Caco-2 (cell line): ENCODE data around the gene LTO1. TPM values are rescaled to one million over a fixed set of nuclear protein-coding genes. Genes with fewer than 3 reads are reported as not detected.
A peak's percentile ranks its signal among the peaks of the same experiment; 100 is the strongest.

Experiments used
- BruUV-seq: library from RNA; stranded (reverse); fragments of 400-500 nt; replicated peaks from 2 replicates; lab custom pipeline; 2021; lab: Mats Ljungman, UMichigan
- CTCF ChIA-PET: fragments of 300-600 bp; sonication (Branson Sonifier 250); formaldehyde crosslinking; loops from one replicate; lab custom pipeline; 2022; ENCODE audit warnings: antibody characterized with exemption; lab: Charles Lee
- POLR2A ChIA-PET: fragments of 300-600 bp; sonication (Branson Sonifier 250); formaldehyde crosslinking; loops from one replicate; lab custom pipeline; 2022; ENCODE audit warnings: antibody characterized with exemption; lab: Charles Lee
- DNase-seq, 2 experiments: peaks; one replicate each; pipeline versions ENCODE4 v3.0.0 to v3.0.0-alpha.2; 2020 to 2022
- H3K27me3 ChIP-seq: replicated peaks from 2 replicates; pipeline ENCODE4 v1.6.0; 2011; ENCODE audit warnings: low read length; ENCODE audit not compliant: control insufficient read depth, insufficient read depth
- H3K36me3 ChIP-seq: 2 replicates; pipeline ENCODE4 v1.5.1; 2011; ENCODE audit warnings: low read length; ENCODE audit not compliant: control insufficient read depth, insufficient read depth
- H3K4me1 ChIP-seq: fragments of 250-450 bp; sonication (Bioruptor Pico); 2 replicates; pipeline ENCODE4 v1.5.1; 2020; ENCODE audit warnings: mild to moderate bottlenecking
- H3K4me3 ChIP-seq: 2 replicates; pipeline ENCODE4 v1.5.1; 2011; ENCODE audit warnings: low read depth, mild to moderate bottlenecking, control low read depth, low read length
- H3K9me3 ChIP-seq: fragments of 250-450 bp; sonication (Bioruptor Pico); 2 replicates; pipeline ENCODE4 v1.5.1; 2020; ENCODE audit warnings: mild to moderate bottlenecking, moderate library complexity
- H3K27ac Mint-ChIP-seq: one replicate; pipeline ENCODE4 v1.8.0; 2022; ENCODE audit warnings: mixed read lengths; ENCODE audit not compliant: unreplicated experiment
- H3K27me3 Mint-ChIP-seq: one replicate; pipeline ENCODE4 v1.8.0; 2022; ENCODE audit warnings: mixed read lengths; ENCODE audit not compliant: insufficient read depth, unreplicated experiment
- H3K36me3 Mint-ChIP-seq: one replicate; pipeline ENCODE4 v1.8.0; 2022; ENCODE audit warnings: mild to moderate bottlenecking, mixed read lengths; ENCODE audit not compliant: insufficient read depth, unreplicated experiment
- H3K4me1 Mint-ChIP-seq: one replicate; pipeline ENCODE4 v1.8.0; 2022; ENCODE audit warnings: low read depth, mixed read lengths; ENCODE audit not compliant: unreplicated experiment
- H3K4me3 Mint-ChIP-seq: one replicate; pipeline ENCODE4 v1.8.0; 2022; ENCODE audit warnings: mild to moderate bottlenecking, moderate library complexity, mixed read lengths; ENCODE audit not compliant: unreplicated experiment
- H3K9me3 Mint-ChIP-seq: one replicate; pipeline ENCODE4 v1.8.0; 2022; ENCODE audit warnings: mixed read lengths; ENCODE audit not compliant: unreplicated experiment
- intact Hi-C: fragments of 100-400 bp; cut with micrococcal nuclease; formaldehyde crosslinking; loops from one replicate; pipeline ENCODE4 v1.10.0; 2022; ENCODE audit not compliant: unreplicated experiment
- total RNA-seq: library from RNA; stranded (reverse); gene quantifications from 2 replicates; pipeline ENCODE4 v1.2.3, GENCODE V29; 2022
- TF ChIP-seq, protein P1 (sequence below), 2 experiments: fragments of 200-600 bp in 1 of 2; IDR thresholded peaks; 1 replicate in 1 of 2; 2 replicates in 1 of 2; pipeline versions ENCODE4 v1.5.1 to v1.8.0; 2011 to 2022; ENCODE audit warnings: antibody characterized with exemption in 1 of 2, control low read depth in 1 of 2, inconsistent platforms in 1 of 2, low read depth in 1 of 2, low read length in 1 of 2, mild to moderate bottlenecking in 1 of 2, moderate library complexity in 1 of 2; ENCODE audit not compliant: insufficient read depth in 1 of 2, severe bottlenecking in 1 of 2, unreplicated experiment in 1 of 2

The LTO1 gene
- total RNA-seq, 1 experiment from 2014 or later = 49.3 TPM

DNA sequence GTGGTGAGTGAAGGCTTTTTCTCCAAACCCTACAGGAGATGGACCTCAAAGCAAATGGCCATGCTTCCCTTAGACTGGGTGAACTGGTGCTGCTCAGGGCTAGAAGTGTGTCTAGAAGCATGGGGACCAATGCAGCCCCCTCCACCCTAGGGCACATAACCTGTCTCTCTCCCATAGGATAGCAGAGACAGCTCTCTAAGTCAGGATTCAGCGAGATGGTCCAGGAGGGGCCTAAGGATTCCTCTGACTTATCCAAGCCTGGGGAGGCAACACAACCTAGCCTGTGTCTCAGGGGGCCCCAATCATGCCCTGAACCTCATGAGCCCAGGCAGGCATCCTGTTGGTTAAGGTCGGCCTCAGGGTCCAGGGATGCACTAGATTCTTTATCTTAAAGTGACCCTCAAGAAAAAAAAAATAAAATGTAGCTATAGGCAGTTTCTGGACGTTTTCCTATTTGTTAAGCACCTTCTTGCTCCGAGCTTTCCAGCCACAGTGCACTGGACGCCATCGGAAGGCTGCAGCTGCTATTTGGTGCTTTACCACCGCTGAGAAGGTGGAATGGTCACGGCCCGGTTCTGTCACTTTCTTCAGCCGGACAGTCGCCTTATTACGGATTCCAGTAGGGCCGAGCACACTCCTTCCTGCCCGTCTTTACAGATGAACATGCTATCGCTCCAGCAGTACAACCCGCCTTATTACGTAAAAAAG is 39.2 kb downstream of the LTO1 start:
- ChIA-PET CTCF (interaction anchor here (0.6 kb wide), 1 partner anchor 298 kb away, joined by 5 read pairs; no protein-coding TSS in a partner anchor), POLR2A (interaction anchor here (0.5 to 1.8 kb wide), 4 partner anchors 35 to 193 kb away, joined by 3 to 6 read pairs (median 4); no protein-coding TSS in a partner anchor)
- TF ChIP-seq, protein P1, sequence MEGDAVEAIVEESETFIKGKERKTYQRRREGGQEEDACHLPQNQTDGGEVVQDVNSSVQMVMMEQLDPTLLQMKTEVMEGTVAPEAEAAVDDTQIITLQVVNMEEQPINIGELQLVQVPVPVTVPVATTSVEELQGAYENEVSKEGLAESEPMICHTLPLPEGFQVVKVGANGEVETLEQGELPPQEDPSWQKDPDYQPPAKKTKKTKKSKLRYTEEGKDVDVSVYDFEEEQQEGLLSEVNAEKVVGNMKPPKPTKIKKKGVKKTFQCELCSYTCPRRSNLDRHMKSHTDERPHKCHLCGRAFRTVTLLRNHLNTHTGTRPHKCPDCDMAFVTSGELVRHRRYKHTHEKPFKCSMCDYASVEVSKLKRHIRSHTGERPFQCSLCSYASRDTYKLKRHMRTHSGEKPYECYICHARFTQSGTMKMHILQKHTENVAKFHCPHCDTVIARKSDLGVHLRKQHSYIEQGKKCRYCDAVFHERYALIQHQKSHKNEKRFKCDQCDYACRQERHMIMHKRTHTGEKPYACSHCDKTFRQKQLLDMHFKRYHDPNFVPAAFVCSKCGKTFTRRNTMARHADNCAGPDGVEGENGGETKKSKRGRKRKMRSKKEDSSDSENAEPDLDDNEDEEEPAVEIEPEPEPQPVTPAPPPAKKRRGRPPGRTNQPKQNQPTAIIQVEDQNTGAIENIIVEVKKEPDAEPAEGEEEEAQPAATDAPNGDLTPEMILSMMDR (IDR thresholded peaks at IDR 0.05; ENCODE audit: insufficient read depth in 1 of 2, low read depth in 1 of 2, low read length in 1 of 2, severe bottlenecking in 1 of 2, unreplicated experiment in 1 of 2) = no peak
- H3K4me3 Mint-ChIP-seq = peak overlapping the region; percentile 96
- intact Hi-C loops = loop anchor here (1.0 to 2.0 kb wide), 3 partner anchors 35 to 199 kb away; no protein-coding TSS in a partner anchor
- Histone ChIP-seq H3K4me1 (peaks cover 19% of the 10 kb centered on the region), H3K4me3 (peak overlapping the region; percentile 73), H3K36me3 (no peaks in the 10 kb centered on the region), H3K9me3 (no peaks in the 10 kb centered on the region), H3K27me3 (no peaks in the 10 kb centered on the region)
- peaks cover 49% of the 10 kb centered on the region for H3K36me3 Mint-ChIP-seq
- no peaks in the 10 kb centered on the region for H3K27me3 Mint-ChIP-seq
- peaks cover 22% of the 10 kb centered on the region for H3K4me1 Mint-ChIP-seq
- BruUV-seq = no TSS peak
- peak overlapping the region; percentile 97 for H3K27ac Mint-ChIP-seq
- peak in 1 of 2 experiments; percentile 25 for DNase-seq
- H3K9me3 Mint-ChIP-seq = no peaks in the 10 kb centered on the region

DNA sequence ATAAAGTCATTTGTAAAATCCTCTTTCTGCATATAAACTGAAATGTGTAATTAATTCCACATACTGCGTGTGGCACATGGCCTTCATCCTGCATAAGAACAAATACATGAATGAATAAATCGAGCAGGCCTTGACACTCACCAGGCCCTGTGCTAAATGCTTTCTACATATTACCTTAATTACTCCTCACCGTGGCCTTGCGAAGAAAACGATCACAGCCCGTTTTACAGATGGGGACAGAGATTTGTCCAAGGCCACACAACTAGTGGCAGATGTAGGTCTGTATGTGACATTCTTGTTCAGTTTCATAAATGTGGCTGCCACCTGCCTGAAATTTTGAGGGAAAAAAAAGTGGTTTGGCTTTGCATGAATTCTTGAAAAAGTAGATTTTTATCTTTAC is 40.0 kb downstream of the LTO1 start:
- Histone ChIP-seq H3K4me1 (peaks cover 23% of the 10 kb centered on the region), H3K36me3 (no peaks in the 10 kb centered on the region), H3K27me3 (no peaks in the 10 kb centered on the region), H3K9me3 (no peaks in the 10 kb centered on the region), H3K4me3 (no peak overlapping the region)
- Mint-ChIP-seq H3K27ac (peak overlapping the region; percentile 97), H3K4me1 (peaks cover 21% of the 10 kb centered on the region), H3K27me3 (no peaks in the 10 kb centered on the region), H3K36me3 (peaks cover 41% of the 10 kb centered on the region), H3K4me3 (peak overlapping the region; percentile 96), H3K9me3 (peaks cover under 1% of the 10 kb centered on the region)
- POLR2A ChIA-PET = interaction anchor here (1.1 to 1.8 kb wide), 2 partner anchors 138 to 192 kb away, joined by 4 to 6 read pairs; no protein-coding TSS in a partner anchor
- intact Hi-C loops = loop anchor here (2.0 kb wide), 1 partner anchor 58 kb away; no protein-coding TSS in a partner anchor
- CTCF ChIA-PET = interaction anchor here (0.6 kb wide), 1 partner anchor 297 kb away, joined by 5 read pairs; no protein-coding TSS in a partner anchor
- DNase-seq = no peak
- BruUV-seq = no TSS peak
- TF ChIP-seq, protein P1 (IDR thresholded peaks at IDR 0.05; ENCODE audit: insufficient read depth in 1 of 2, low read depth in 1 of 2, low read length in 1 of 2, severe bottlenecking in 1 of 2, unreplicated experiment in 1 of 2) = no peak

DNA sequence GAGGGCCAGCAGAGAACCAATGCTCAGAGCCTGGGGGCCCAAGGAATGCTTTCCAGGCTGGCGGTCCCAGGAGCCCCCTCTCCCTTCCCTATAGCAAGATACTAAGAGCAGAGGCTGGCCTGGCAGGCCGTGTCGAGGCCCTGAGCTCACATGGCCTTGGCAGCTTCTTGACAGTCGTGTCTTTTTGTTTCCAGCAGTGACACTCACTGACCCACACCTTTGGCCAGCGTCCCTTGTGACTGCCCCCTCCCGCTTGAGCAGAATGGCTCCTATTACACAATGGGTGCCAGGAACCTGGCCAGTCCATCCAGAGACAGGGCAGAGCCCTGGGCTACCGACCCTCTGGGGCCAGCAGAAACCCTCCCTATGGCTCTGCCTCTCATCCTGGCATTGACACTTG is 40.6 kb downstream of the LTO1 start:
- peak in 1 of 2 experiments; percentile 37 for DNase-seq
- Histone ChIP-seq H3K27me3 (no peaks in the 10 kb centered on the region), H3K4me1 (peaks cover 29% of the 10 kb centered on the region), H3K36me3 (no peaks in the 10 kb centered on the region), H3K9me3 (no peaks in the 10 kb centered on the region), H3K4me3 (no peak overlapping the region)
- H3K4me1 Mint-ChIP-seq = peaks cover 25% of the 10 kb centered on the region
- BruUV-seq = no TSS peak
- intact Hi-C loops = loop anchor here (2.0 kb wide), 1 partner anchor 58 kb away; no protein-coding TSS in a partner anchor
- ChIA-PET CTCF (no interaction called here), POLR2A (no interaction called here)
- H3K27me3 Mint-ChIP-seq = no peaks in the 10 kb centered on the region
- H3K36me3 Mint-ChIP-seq = peaks cover 35% of the 10 kb centered on the region
- H3K4me3 Mint-ChIP-seq = no peak overlapping the region
- no peak overlapping the region for H3K27ac Mint-ChIP-seq
- peaks cover 6% of the 10 kb centered on the region for H3K9me3 Mint-ChIP-seq
- TF ChIP-seq, protein P1 (IDR thresholded peaks at IDR 0.05; ENCODE audit: insufficient read depth in 1 of 2, low read depth in 1 of 2, low read length in 1 of 2, severe bottlenecking in 1 of 2, unreplicated experiment in 1 of 2) = no peak
